GM18907 (cell line): ENCODE measurements around the gene RCOR2.

Source experiments
- ATAC-seq: cut with Tn5 transposase; IDR thresholded peaks from one replicate; pipeline ENCODE4 v1.9.1; 2021; ENCODE audit warnings: mild to moderate bottlenecking, moderate library complexity; ENCODE audit not compliant: unreplicated experiment

Gene RCOR2

GRCh38 chr11:63923319-63923718 is 6.4 kb upstream of the RCOR2 start:
- no peak for ATAC-seq

- ATAC-seq, result no peak
Measured at GRCh38 chr11:63922673-63923192, 5.8 kb upstream of the RCOR2 start.

DNA sequence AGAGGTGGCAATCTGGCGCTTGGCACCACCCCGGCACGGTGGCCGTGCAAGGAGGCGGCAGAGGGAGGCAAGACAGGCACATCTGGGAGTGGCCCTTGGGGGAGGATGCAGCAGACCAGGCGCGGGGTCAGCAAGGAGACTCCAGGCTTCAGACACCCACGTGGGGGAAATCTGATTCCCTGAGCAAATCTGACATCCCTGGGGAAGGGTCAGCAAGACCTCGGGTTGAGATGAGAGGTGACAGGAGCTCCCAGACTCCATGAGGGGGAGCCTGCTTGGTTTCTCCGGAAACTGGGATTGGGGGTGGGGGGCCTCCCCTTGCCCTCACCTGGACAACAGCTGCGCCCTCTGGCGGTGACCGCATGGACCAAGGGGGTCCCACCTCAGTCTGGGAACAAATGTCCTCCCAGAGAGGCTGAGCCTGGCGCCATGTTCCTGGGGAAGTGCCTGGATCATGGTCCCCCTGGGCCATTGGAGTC is 4.0 kb upstream of the RCOR2 start:
- ATAC-seq, result no peak

DNA sequence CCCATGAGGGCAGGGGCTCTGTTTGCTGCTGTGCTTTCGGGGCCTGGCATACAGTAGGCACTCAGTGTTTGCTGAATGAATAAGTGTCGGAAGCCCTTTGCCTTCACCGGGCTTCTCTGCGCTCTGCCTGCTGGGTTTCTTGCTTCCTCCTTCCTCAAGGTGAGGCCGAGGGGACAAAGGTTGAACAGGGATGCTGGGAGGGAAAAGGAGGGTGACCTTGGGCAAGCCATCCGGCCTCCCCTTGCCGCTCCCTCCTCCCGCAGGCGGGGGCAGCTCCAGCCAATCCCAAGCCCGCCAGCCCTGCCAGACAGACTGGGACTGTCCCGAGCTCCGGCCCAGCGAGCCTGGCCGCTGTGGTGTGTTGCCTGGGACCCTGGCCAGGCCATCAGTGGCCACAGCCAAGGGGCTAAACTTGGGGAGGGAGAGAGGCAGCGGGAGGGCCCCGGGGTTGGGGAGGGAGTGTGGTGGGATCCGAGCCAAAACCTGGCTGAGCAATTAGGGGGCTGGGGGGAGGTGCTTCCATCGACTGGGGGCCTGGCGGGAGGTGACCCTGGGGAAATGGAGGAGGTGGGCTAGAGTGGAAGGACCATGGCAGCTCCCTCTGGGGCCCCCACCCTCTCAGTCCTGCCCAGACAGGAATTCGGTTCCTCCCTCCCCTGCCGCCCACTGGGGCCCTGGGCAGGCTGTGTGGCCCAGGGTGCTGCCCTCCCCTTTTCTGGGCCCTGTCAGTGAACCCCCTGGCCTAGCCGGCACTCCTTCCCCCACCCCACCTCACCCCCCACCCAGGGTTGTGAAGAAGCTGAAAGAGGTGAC is 3.4 kb upstream of the RCOR2 start:
- no peak for ATAC-seq

DNA sequence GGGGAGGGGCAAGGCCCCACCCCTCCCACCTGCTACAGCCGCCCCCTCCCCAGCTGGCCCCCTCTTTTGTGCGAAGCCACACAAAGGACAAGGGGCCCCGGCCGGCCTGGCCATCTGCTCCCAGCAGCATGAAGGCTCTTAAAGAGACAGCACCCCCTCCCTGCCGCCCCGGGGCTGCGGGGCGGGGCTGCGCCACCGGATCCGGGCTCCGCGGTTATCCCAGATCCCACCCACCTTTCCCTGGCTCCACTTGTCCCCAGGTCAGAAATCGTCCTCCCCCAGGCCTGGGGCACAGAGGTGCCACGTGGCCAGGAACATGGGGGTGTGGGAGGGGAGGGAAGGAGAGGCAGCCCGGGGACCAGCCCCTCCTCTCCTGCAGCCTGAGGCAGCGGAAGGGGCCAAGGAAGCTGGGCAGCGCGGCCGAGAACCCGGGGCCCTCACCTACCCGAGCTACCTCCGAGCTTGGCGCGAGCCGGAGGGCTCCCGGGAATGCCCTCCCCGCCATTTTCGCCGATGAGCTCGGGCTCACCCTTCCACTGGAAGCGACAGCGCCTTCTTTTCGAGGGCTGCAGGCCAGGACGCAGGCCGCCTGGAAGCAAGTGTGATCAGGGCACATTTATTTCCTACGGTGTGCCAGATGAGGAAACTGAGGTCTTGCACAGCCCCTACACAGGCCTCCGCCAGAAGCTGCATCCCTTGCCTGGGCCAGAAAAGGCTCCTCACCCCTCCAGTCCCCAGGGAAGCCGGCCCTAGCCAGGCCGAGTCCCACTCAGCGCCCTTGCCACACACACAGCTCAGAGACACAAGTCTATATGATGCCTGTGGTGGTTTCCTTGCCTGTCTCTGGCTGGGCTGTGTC is 2.5 kb upstream of the RCOR2 start:
- no peak for ATAC-seq

DNA sequence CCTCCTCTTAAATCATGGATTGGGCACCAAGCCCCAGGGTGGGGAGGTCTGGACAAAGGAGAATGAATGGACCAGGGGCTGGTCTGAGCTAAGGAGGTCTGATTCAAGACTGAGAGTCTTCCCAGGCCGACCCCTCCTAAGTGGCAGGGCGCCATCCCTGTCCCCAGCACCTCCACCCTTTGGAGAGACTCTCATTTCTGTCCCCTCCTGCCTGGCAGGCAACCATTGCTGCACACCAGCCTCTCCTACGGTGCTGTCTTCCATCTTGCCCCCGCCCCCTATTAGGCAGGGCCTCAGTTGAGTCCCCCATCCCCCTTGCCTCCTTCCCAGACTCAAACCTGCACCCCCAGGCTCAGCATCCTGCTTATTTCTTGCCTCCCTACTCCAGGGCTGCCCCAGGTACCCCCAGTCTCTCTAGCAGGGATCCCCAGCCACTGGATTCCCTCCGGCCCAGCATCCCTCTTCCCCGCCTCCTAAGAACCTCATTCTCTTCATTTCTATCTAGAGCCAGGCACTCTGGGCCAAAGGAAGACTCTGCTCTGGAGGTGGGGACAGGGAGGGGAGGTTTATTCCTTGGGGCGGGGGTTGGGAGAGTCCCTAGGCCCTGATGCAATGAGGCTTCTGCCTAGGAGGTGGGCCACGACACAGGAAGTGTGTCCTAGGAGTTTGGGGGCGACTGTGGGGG is 1.7 kb upstream of the RCOR2 start:
- ATAC-seq, result no peak

DNA sequence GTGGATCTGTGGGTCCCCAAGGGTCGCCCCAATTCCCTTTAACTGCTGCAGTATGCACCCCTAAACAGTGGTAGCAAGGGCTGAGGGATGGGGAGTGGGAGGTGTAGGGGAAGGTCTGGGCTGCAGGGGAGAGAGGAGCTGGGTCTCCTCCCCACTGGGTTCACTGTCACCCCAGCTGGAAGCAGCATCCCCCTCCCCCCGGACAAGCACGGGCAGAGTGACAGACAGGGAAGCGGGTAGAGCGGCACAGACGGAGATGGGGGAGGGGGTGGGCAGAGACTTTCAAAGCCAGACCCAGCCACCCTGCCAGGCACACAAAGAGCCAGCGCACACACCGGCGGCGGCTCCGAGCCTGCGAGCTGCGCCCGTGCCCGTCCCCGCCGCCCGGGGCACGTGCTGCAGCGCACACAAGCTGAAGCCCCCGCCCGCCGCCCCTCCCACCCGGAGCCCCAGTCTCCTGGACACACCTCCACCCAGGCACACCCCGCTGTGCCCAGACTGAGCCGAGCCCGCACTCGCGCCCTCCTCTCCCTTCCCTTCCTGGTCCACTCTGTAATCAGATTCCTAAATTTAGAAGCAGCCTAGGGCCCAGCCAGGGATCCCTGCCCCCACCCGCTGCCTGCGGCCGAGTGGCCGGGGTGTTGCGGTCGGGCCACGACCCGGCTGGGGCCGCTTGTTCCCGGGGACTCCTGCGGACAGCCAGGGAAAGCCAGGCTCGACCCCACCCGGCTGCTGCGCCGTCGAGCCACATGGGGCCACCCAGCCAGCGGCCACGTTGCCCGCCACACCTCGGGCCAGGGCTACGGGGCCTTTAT is 935 bp upstream of the RCOR2 start:
- no peak for ATAC-seq

DNA sequence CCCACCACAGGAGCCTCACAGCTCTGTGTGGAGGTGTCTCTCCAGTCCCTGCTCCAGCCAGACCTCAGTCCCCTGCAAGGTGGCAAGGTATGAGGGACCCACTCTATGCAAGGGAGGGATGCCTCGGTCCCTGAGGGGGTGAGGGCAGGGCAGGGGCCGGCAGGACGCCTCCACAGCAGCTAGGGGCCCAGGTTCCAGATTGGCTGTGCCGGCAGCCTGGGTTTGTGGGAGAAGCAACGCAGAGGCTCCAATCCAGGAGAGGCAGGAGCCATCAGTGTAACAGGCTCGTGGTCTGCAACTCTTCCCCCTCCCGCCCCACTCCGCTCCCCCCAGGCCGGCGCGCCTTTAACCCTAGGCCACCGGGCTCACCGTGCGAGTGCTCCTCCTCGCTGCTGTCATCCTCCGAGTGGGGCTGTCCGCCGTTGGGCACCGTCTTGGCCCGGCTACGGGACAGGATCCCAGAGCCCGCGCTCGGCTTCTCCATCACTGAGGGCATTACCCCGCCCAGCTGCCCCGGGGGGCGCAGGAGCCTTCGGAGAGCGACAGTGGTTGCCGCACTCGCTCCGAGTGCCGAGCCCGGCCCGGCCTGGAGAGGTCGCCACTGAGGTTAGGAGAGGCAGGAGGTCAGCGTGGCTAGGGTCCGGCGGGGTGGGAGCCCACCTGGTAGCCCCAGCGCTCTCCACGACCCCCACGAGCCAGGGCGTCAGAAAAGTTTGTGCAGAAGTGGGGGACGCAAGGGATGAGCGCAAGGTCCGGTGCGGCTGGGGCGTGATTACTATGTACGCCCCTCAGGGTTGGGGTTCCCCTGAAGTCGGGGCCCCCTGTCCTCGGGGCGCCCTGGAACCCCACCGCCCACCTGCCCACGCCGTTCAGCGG is 765 bp downstream of the RCOR2 start:
- ATAC-seq, result no peak

GRCh38 chr11:63914896-63915691 is 1.9 kb downstream of the RCOR2 start:
- no peak for ATAC-seq

DNA sequence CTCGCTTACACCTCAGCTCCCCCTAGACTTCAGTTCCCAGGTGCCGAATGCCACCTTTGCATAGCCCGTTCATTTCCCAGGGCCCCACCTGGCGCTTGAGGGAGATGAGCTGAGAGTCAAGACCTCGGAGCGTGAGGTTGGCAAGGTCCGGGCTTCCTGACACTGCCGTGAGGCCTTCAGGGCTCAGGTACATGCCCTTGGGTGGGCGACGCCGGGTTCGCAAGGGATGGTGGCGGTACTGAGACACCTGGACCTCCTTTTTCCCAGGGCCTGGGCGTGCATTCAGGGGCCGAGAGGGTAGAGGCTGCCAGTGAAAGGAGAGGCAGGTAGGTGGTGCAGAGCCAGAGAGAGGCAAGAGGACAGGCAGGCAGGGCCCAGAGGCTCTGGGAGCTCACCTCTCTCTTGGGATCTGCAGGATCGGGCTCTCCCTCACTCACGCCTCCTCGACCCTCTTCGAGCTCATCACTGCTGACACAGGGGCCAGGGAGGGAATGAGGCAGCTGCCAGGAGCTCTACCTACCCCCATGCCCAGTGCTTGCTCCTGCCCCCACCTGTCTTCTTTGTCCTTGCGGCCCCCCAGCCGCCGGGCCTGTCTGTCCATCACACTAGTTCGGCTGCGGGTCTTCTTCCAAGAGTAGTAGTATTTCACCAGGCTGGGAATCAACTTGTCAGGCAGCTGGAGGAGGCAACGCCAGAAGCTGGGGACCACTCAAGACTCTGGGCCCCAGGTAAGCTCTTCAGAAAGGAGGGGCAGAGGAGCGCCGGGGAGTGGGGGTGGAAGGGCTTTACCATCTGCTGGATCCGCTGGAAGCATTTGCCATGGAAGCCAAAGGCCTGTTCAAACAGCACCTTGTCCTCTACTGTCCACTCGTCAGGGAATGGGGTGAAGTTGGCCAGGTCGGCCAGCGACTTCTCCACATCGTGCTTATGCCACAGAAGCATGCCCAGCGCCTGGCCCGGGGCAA is 2.8 kb downstream of the RCOR2 start:
- ATAC-seq, result no peak

GRCh38 chr11:63912678-63913077 is 4.3 kb downstream of the RCOR2 start:
- ATAC-seq, result no peak

- ATAC-seq, result no peak
Measured at GRCh38 chr11:63911876-63912275, 5.1 kb downstream of the RCOR2 start.

DNA sequence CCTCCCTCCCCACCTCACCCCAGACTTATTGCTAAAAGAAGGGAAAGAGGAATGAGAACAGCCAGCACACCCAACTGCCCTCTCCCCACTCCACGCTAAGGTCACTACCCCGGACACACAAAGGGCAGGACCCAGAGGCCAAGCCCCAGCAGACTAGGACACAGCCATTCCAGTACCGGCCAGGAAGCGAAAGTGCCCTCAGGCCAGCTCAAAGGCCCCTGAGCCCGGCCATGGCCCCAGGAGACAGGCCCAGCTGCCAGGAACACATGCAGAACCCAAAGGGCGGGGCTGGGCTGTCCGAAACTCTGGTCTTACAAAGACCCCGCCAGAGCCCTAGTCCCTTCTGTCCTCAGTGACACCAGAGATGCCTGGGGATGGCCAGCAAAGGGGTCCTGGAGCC is 5.5 kb downstream of the RCOR2 start:
- no peak for ATAC-seq

- no peak for ATAC-seq
Measured at GRCh38 chr11:63910675-63911074, 6.3 kb downstream of the RCOR2 start.

DNA sequence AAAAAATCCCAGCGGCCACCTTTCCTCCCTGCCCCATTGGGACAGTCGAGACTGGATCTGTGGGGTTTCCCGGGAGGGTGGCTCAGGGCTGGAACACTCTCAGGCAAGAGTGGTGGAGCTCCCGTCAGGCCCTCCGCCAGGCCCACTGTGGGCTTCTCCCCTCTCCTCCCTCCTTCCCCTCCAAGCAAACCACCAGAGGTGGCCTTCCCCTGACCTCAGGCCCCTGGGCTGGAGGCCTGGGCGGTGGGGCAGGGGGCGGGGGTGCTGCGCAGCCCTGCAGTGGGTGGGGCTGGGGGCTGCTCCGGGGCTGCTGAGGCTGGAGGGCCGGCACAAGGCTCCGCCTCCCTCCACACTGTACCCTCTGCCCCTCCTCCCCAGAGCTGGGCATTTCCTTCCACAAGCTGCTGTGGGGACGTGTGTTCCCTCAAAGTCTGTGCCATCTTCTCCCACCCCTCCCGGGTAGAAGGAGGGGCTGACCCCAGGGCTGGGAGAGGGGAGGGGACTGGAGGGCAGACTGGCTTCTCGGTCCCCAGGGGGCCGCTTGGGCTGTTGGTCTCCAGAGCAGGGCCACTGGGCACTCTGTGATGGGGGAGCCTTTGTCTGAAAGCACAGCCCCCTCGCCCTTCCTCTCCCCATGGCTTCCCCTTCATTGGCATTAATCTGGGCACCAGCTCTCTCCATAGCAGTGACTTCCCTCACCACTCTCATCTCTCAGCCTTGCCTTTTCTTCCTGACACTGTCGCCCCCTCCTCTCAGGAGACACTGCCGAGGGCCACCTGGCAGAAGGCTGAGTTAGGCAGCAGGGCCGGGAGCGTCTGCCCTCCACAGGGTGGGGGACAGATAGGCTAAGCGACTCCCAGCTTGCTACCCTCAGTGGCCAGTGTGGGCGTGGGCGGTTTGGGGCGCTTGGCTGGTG is 7.1 kb downstream of the RCOR2 start:
- no peak for ATAC-seq

- no peak for ATAC-seq
Measured at GRCh38 chr11:63908631-63909401, 8.1 kb downstream of the RCOR2 start.
